Activated T-helper 1 cell treated with anti-CD3 and anti-CD28 coated beads, Interleukin-12 subunit alpha, Interleukin-12 subunit beta, Interleukin-2, Interleukin-4 antibody, amounts not matched to agents 30 ng/mL and 10 ng/mL and 1 ng/mL, durations not matched to agents 14 hours and 24 hours and 36 hours (primary cell): ENCODE data around the gene MEP1B. TPM values are rescaled to one million over a fixed set of nuclear protein-coding genes. Genes with fewer than 3 reads are reported as not detected.
"Not testable (repeated sequence)": the region's sequence is repeated elsewhere in the genome, so short reads cannot be mapped to it uniquely, and the experiment has no call there.

Source experiments
- DNase-seq: peaks from one replicate; pipeline ENCODE4 v3.0.0; 2021; ENCODE audit warnings: low spot score
- H3K27ac Mint-ChIP-seq: one replicate; pipeline ENCODE4 v1.8.0; 2021; ENCODE audit warnings: mild to moderate bottlenecking, mixed read lengths
- H3K27me3 Mint-ChIP-seq: one replicate; pipeline ENCODE4 v1.8.0; 2022; ENCODE audit warnings: mild to moderate bottlenecking, moderate library complexity, mixed read lengths; ENCODE audit not compliant: insufficient read depth
- H3K36me3 Mint-ChIP-seq: one replicate; pipeline ENCODE4 v1.8.0; 2021; ENCODE audit warnings: low read depth, mixed read lengths
- H3K4me1 Mint-ChIP-seq: one replicate; pipeline ENCODE4 v1.8.0; 2021; ENCODE audit warnings: low read depth, mixed read lengths
- H3K4me3 Mint-ChIP-seq: one replicate; pipeline ENCODE4 v1.8.0; 2021; ENCODE audit warnings: mild to moderate bottlenecking, moderate library complexity, mixed read lengths
- H3K9me3 Mint-ChIP-seq: one replicate; pipeline ENCODE4 v1.8.0; 2021; ENCODE audit warnings: mixed read lengths
- intact Hi-C: fragments of 100-400 bp; cut with micrococcal nuclease; formaldehyde crosslinking; loops from one replicate; pipeline ENCODE4 v1.15.1; 2024
- total RNA-seq: library from RNA; stranded (reverse); gene quantifications from 2 replicates; pipeline ENCODE4 v1.2.3, GENCODE V29; 2022

Gene MEP1B
- total RNA-seq, 1 donor from 2014 or later, result not detected

GRCh38 chr18:32219431-32220018 is 29.7 kb downstream of the MEP1B start:
- no peaks in the 10 kb centered on the region for H3K4me1 Mint-ChIP-seq
- no peaks in the 10 kb centered on the region for H3K27me3 Mint-ChIP-seq
- no peaks in the 10 kb centered on the region for H3K9me3 Mint-ChIP-seq
- no peaks in the 10 kb centered on the region for H3K36me3 Mint-ChIP-seq
- intact Hi-C loops, result loop anchor here (10.0 kb wide), 1 partner anchor 55 kb away; no protein-coding TSS in a partner anchor
- no peak for DNase-seq
- H3K27ac Mint-ChIP-seq, result no peak overlapping the region
- no peak overlapping the region for H3K4me3 Mint-ChIP-seq

GRCh38 chr18:32233348-32233747 is 43.5 kb downstream of the MEP1B start:
- DNase-seq, intact Hi-C loops, H3K4me3 Mint-ChIP-seq, H3K36me3 Mint-ChIP-seq, H3K4me1 Mint-ChIP-seq, H3K27me3 Mint-ChIP-seq, H3K27ac Mint-ChIP-seq, H3K9me3 Mint-ChIP-seq: not testable (repeated sequence)

- DNase-seq, result no peak
- Mint-ChIP-seq H3K9me3 (no peaks in the 10 kb centered on the region), H3K27me3 (peaks cover 5% of the 10 kb centered on the region), H3K4me1 (no peaks in the 10 kb centered on the region), H3K36me3 (no peaks in the 10 kb centered on the region), H3K27ac (no peak overlapping the region), H3K4me3 (no peak overlapping the region)
- intact Hi-C loops, result no loop called here
Observed at GRCh38 chr18:32237049-32237448, 47.2 kb downstream of the MEP1B start.

- Mint-ChIP-seq H3K9me3 (no peaks in the 10 kb centered on the region), H3K36me3 (no peaks in the 10 kb centered on the region)
- DNase-seq, result no peak
Observed at GRCh38 chr18:32238635-32239268, 48.9 kb downstream of the MEP1B start.

GRCh38 chr18:32242395-32242794 is 52.6 kb downstream of the MEP1B start:
- H3K9me3 Mint-ChIP-seq, result no peaks in the 10 kb centered on the region
- no peaks in the 10 kb centered on the region for H3K4me1 Mint-ChIP-seq
- intact Hi-C loops, result no loop called here
- no peak overlapping the region for H3K27ac Mint-ChIP-seq
- peaks cover 12% of the 10 kb centered on the region for H3K27me3 Mint-ChIP-seq
- H3K36me3 Mint-ChIP-seq, result no peaks in the 10 kb centered on the region
- DNase-seq, result no peak
- no peak overlapping the region for H3K4me3 Mint-ChIP-seq

More at GRCh38 chr18:32238635-32239268, 48.9 kb downstream of the MEP1B start:
- intact Hi-C loops, result no loop called here
- peaks cover 13% of the 10 kb centered on the region for H3K27me3 Mint-ChIP-seq
- H3K4me1 Mint-ChIP-seq, result no peaks in the 10 kb centered on the region
- H3K27ac Mint-ChIP-seq, result no peak overlapping the region
- no peak overlapping the region for H3K4me3 Mint-ChIP-seq

- no peaks in the 10 kb centered on the region for H3K9me3 Mint-ChIP-seq
- intact Hi-C loops, result no loop called here
- DNase-seq, result no peak
- no peaks in the 10 kb centered on the region for H3K4me1 Mint-ChIP-seq
- H3K4me3 Mint-ChIP-seq, result no peak overlapping the region
- no peak overlapping the region for H3K27ac Mint-ChIP-seq
- H3K27me3 Mint-ChIP-seq, result peaks cover 14% of the 10 kb centered on the region
- no peaks in the 10 kb centered on the region for H3K36me3 Mint-ChIP-seq
Observed at GRCh38 chr18:32243358-32243757, 53.5 kb downstream of the MEP1B start.

GRCh38 chr18:32244881-32245280 is 55.0 kb downstream of the MEP1B start:
- Mint-ChIP-seq H3K4me1 (no peaks in the 10 kb centered on the region), H3K36me3 (no peaks in the 10 kb centered on the region), H3K27me3 (peaks cover 18% of the 10 kb centered on the region), H3K9me3 (no peaks in the 10 kb centered on the region), H3K4me3 (no peak overlapping the region), H3K27ac (no peak overlapping the region)
- DNase-seq, result no peak
- intact Hi-C loops, result no loop called here

GRCh38 chr18:32249147-32249929 is 59.5 kb downstream of the MEP1B start:
- Mint-ChIP-seq H3K36me3 (no peaks in the 10 kb centered on the region), H3K27me3 (peaks cover 15% of the 10 kb centered on the region)

GRCh38 chr18:32251466-32251865 is 61.6 kb downstream of the MEP1B start:
- peaks cover 15% of the 10 kb centered on the region for H3K27me3 Mint-ChIP-seq
- no peaks in the 10 kb centered on the region for H3K36me3 Mint-ChIP-seq
- DNase-seq, result no peak

More at GRCh38 chr18:32249147-32249929, 59.5 kb downstream of the MEP1B start:
- Mint-ChIP-seq H3K27ac (no peak overlapping the region), H3K9me3 (no peaks in the 10 kb centered on the region), H3K4me3 (no peak overlapping the region), H3K4me1 (no peaks in the 10 kb centered on the region)
- DNase-seq, result no peak
- intact Hi-C loops, result no loop called here

GRCh38 chr18:32252141-32252860 is 62.5 kb downstream of the MEP1B start:
- no peak for DNase-seq
- H3K9me3 Mint-ChIP-seq, result no peaks in the 10 kb centered on the region
- no peak overlapping the region for H3K4me3 Mint-ChIP-seq
- H3K27ac Mint-ChIP-seq, result no peak overlapping the region
- H3K27me3 Mint-ChIP-seq, result peaks cover 15% of the 10 kb centered on the region
- H3K4me1 Mint-ChIP-seq, result no peaks in the 10 kb centered on the region
- intact Hi-C loops, result no loop called here
- H3K36me3 Mint-ChIP-seq, result no peaks in the 10 kb centered on the region

More at GRCh38 chr18:32251466-32251865, 61.6 kb downstream of the MEP1B start:
- no peak overlapping the region for H3K4me3 Mint-ChIP-seq
- no peaks in the 10 kb centered on the region for H3K9me3 Mint-ChIP-seq
- H3K4me1 Mint-ChIP-seq, result no peaks in the 10 kb centered on the region
- no peak overlapping the region for H3K27ac Mint-ChIP-seq
- intact Hi-C loops, result no loop called here

GRCh38 chr18:32255570-32255969 is 65.7 kb downstream of the MEP1B start:
- no peak overlapping the region for H3K4me3 Mint-ChIP-seq
- no peak for DNase-seq
- no peak overlapping the region for H3K27ac Mint-ChIP-seq
- peaks cover 7% of the 10 kb centered on the region for H3K27me3 Mint-ChIP-seq
- no peaks in the 10 kb centered on the region for H3K36me3 Mint-ChIP-seq
- intact Hi-C loops, result no loop called here
- H3K4me1 Mint-ChIP-seq, result no peaks in the 10 kb centered on the region
- no peaks in the 10 kb centered on the region for H3K9me3 Mint-ChIP-seq

- DNase-seq, result no peak
- no peaks in the 10 kb centered on the region for H3K9me3 Mint-ChIP-seq
- no peaks in the 10 kb centered on the region for H3K4me1 Mint-ChIP-seq
- intact Hi-C loops, result no loop called here
- no peaks in the 10 kb centered on the region for H3K36me3 Mint-ChIP-seq
- H3K27me3 Mint-ChIP-seq, result peaks cover 3% of the 10 kb centered on the region
- H3K4me3 Mint-ChIP-seq, result no peak overlapping the region
- no peak overlapping the region for H3K27ac Mint-ChIP-seq
Observed at GRCh38 chr18:32257084-32257785, 67.4 kb downstream of the MEP1B start.
